NCI-H1092 (cell line): ENCODE results near the gene USP34.
"Not testable (repeated sequence)": the region's sequence is repeated elsewhere in the genome, so short reads cannot be mapped to it uniquely, and the experiment has no call there.

Experiments
- DNase-seq: peaks from one replicate; lab custom pipeline; 2025; lab: John Stamatoyannopoulos, UW

The USP34 gene

GRCh38 chr2:61249521-61250071 lies 221.3 kb downstream of the USP34 start:
- DNase-seq = no peak

- no peak for DNase-seq
Observed at GRCh38 chr2:61247204-61247812, 223.6 kb downstream of the USP34 start.

GRCh38 chr2:61244694-61245093 lies 226.2 kb downstream of the USP34 start:
- no peak for DNase-seq

- DNase-seq = no peak
Observed at GRCh38 chr2:61241266-61241665, 229.6 kb downstream of the USP34 start.

- DNase-seq = no peak
Observed at GRCh38 chr2:61238219-61239012, 232.5 kb downstream of the USP34 start.

GRCh38 chr2:61235716-61236115 lies 235.2 kb downstream of the USP34 start:
- DNase-seq = no peak

- DNase-seq = no peak
Observed at GRCh38 chr2:61233581-61233980, 237.3 kb downstream of the USP34 start.

GRCh38 chr2:61229936-61230335 lies 241.0 kb downstream of the USP34 start:
- no peak for DNase-seq

- DNase-seq = no peak
Observed at GRCh38 chr2:61222567-61222966, 248.3 kb downstream of the USP34 start.

- DNase-seq = no peak
Observed at GRCh38 chr2:61221819-61222218, 249.1 kb downstream of the USP34 start.

GRCh38 chr2:61220768-61221167 lies 250.1 kb downstream of the USP34 start:
- DNase-seq = no peak

GRCh38 chr2:61218817-61219170 lies 252.1 kb downstream of the USP34 start:
- DNase-seq = no peak

- DNase-seq = no peak
Observed at GRCh38 chr2:61218076-61218816, 252.6 kb downstream of the USP34 start.

GRCh38 chr2:61214171-61214570 lies 256.7 kb downstream of the USP34 start:
- no peak for DNase-seq

GRCh38 chr2:61210332-61210981 lies 260.4 kb downstream of the USP34 start:
- no peak for DNase-seq

- DNase-seq = no peak
Observed at GRCh38 chr2:61205132-61205531, 265.8 kb downstream of the USP34 start.

- DNase-seq = no peak
Observed at GRCh38 chr2:61196671-61197070, 274.2 kb downstream of the USP34 start.

- not testable (repeated sequence) for DNase-seq
Observed at GRCh38 chr2:61194646-61195045, 276.2 kb downstream of the USP34 start.

GRCh38 chr2:61193670-61194561 lies 277.0 kb downstream of the USP34 start:
- DNase-seq = no peak

GRCh38 chr2:61187085-61187484 lies 283.8 kb downstream of the USP34 start:
- no peak for DNase-seq

- DNase-seq = no peak
Observed at GRCh38 chr2:61185231-61185728, 285.6 kb downstream of the USP34 start.
